ENCODE results near the gene SMIM29.

GRCh38 chr6:34249469-34250261 lies 859 bp upstream of the SMIM29 start:
- TF ChIP-seq POLR2A (IDR thresholded peaks at IDR 0.05) = no peak
- TF ChIP-seq CTCF (IDR thresholded peaks at IDR 0.05) = no peak
